GM12878 (cell line): ENCODE data around the gene ETNK2. TPM values are rescaled to one million over a fixed set of nuclear protein-coding genes. Genes with fewer than 3 reads are reported as not detected.

Source experiments
- ATAC-seq: fragments of 200-7000 bp; cut with Tn5 transposase; 3 replicates; pipeline ENCODE4 v1.9.1; 2020; ENCODE audit warnings: mild to moderate bottlenecking, moderate library complexity
- BruUV-seq: library from RNA; stranded (reverse); fragments of 400-500 nt; replicated peaks from 2 replicates; lab custom pipeline; 2021; lab: Mats Ljungman, UMichigan
- CTCF ChIA-PET: fragments of 300-600 bp; sonication (Branson Sonifier 250); formaldehyde crosslinking; extraction: SDS; loops from one replicate; lab custom pipeline; 2021; ENCODE audit warnings: inconsistent platforms; lab: Yijun Ruan, JAX
- POLR2A ChIA-PET: fragments of 350-600 bp; formaldehyde crosslinking; extraction: SDS; loops from one replicate; lab custom pipeline; 2021; ENCODE audit warnings: inconsistent platforms; lab: Charles Lee
- RAD21 ChIA-PET: fragments of 300-600 bp; sonication (Branson Sonifier 250); formaldehyde crosslinking; loops from one replicate; lab custom pipeline; 2023; ENCODE audit warnings: antibody characterized with exemption; ENCODE audit not compliant: unreplicated experiment; lab: Charles Lee
- SMC1A ChIA-PET: fragments of 300-600 bp; sonication (Branson Sonifier 250); formaldehyde crosslinking; loops from one replicate; lab custom pipeline; 2023; ENCODE audit not compliant: unreplicated experiment, uncharacterized antibody; lab: Charles Lee
- DNase-seq: peaks from one replicate; pipeline ENCODE4 v3.0.0-alpha.2; 2011; ENCODE audit warnings: low read depth, low spot score
- FAIRE-seq: peaks from 3 replicates; lab custom pipeline; 2011; peaks lifted over from hg19 to GRCh38; lab: Jason Lieb, UNC
- H2AFZ ChIP-seq: 2 replicates; pipeline ENCODE4 v1.6.0; 2011; ENCODE audit warnings: low read depth, low read length, control low read depth; ENCODE audit not compliant: control insufficient read depth
- H3K27ac ChIP-seq: 2 replicates; pipeline ENCODE4 v1.5.1; 2011; ENCODE audit warnings: control low read depth; ENCODE audit not compliant: control insufficient read depth, insufficient read depth
- H3K27me3 ChIP-seq, 2 experiments: replicated peaks in 1 of 2; 2 replicates each; pipeline versions ENCODE4 v1.6.0 to v1.6.1; 2011; ENCODE audit warnings: low read length in 1 of 2; ENCODE audit not compliant: control insufficient read depth in 2 of 2, insufficient read depth in 2 of 2
- H3K36me3 ChIP-seq, 2 experiments: 2 replicates each; pipeline ENCODE4 v1.5.1; 2011; ENCODE audit warnings: low read length in 1 of 2; ENCODE audit not compliant: control insufficient read depth in 2 of 2, insufficient read depth in 2 of 2
- H3K4me1 ChIP-seq: 2 replicates; pipeline ENCODE4 v1.6.1; 2011; ENCODE audit warnings: mild to moderate bottlenecking, low read length, moderate library complexity, mixed read lengths; ENCODE audit not compliant: control insufficient read depth, insufficient read depth
- H3K4me2 ChIP-seq: 2 replicates; pipeline ENCODE4 v1.6.0; 2011; ENCODE audit warnings: control low read depth; ENCODE audit not compliant: control insufficient read depth, insufficient read depth
- H3K4me3 ChIP-seq: fragments of 200-600 bp; sonication (generic); 2 replicates; pipeline ENCODE4 v1.5.1; 2016
- H3K79me2 ChIP-seq: 2 replicates; pipeline ENCODE4 v1.6.0; 2011; ENCODE audit warnings: low read length; ENCODE audit not compliant: control insufficient read depth, insufficient read depth
- H3K9ac ChIP-seq: 2 replicates; pipeline ENCODE4 v1.8.0; 2011; ENCODE audit warnings: low read length, control low read depth, mixed read lengths; ENCODE audit not compliant: control insufficient read depth, insufficient read depth
- H3K9me3 ChIP-seq: replicated peaks from 3 replicates; pipeline ENCODE4 v1.5.1; 2011; ENCODE audit warnings: mild to moderate bottlenecking, low read length; ENCODE audit not compliant: control insufficient read depth, insufficient read depth
- H4K20me1 ChIP-seq: 2 replicates; pipeline ENCODE4 v1.6.0; 2011; ENCODE audit not compliant: control insufficient read depth, insufficient read depth
- CREB1 ChIP-seq: IDR thresholded peaks from 2 replicates; pipeline ENCODE4 v1.6.1; 2012; ENCODE audit warnings: low read depth, mild to moderate bottlenecking, inconsistent platforms
- EZH2 ChIP-seq: IDR thresholded peaks from 2 replicates; pipeline ENCODE4 v1.6.1; 2012; ENCODE audit warnings: low read depth, mild to moderate bottlenecking, control low read depth, inconsistent platforms, low read length, borderline replicate concordance; ENCODE audit not compliant: control insufficient read depth
- HDAC6 ChIP-seq: fragments of 200-600 bp; sonication (generic); IDR thresholded peaks from one replicate; pipeline ENCODE4 v1.8.0; 2017; ENCODE audit warnings: antibody characterized with exemption; ENCODE audit not compliant: unreplicated experiment
- IKZF2 ChIP-seq, 2 experiments: fragments of 450-650 bp; IDR thresholded peaks; 2 replicates each; pipeline ENCODE4 v1.6.1; 2017; ENCODE audit warnings: mild to moderate bottlenecking in 2 of 2, moderate library complexity in 2 of 2
- NR2C1 ChIP-seq: fragments of 450-650 bp; IDR thresholded peaks from 2 replicates; pipeline ENCODE4 v1.6.1; 2017; ENCODE audit warnings: antibody characterized with exemption, mild to moderate bottlenecking, moderate library complexity
- PBX3 ChIP-seq: IDR thresholded peaks from 2 replicates; pipeline ENCODE4 v1.6.1; 2011; ENCODE audit warnings: mild to moderate bottlenecking, low read depth, low read length, moderate library complexity; ENCODE audit not compliant: insufficient replicate concordance
- POU2F2 ChIP-seq: IDR thresholded peaks from 3 replicates; pipeline ENCODE4 v1.6.1; 2011; ENCODE audit warnings: low read depth, mild to moderate bottlenecking, low read length, borderline replicate concordance
- RB1 ChIP-seq: fragments of 450-650 bp; formaldehyde crosslinking; IDR thresholded peaks from 2 replicates; pipeline ENCODE4 v1.6.1; 2017; ENCODE audit warnings: mild to moderate bottlenecking, borderline replicate concordance
- SKIL ChIP-seq: fragments of 450-650 bp; IDR thresholded peaks from 2 replicates; pipeline ENCODE4 v1.6.1; 2017; ENCODE audit warnings: mild to moderate bottlenecking, low read depth, inconsistent platforms; ENCODE audit not compliant: poor library complexity, severe bottlenecking
- SMARCA5 ChIP-seq: fragments of 450-650 bp; IDR thresholded peaks from 2 replicates; pipeline ENCODE4 v1.6.1; 2017; ENCODE audit warnings: mild to moderate bottlenecking
- SP1 ChIP-seq: IDR thresholded peaks from one replicate; pipeline ENCODE4 v1.6.1; 2011; ENCODE audit warnings: low read depth, low read length
- ZNF217 ChIP-seq: fragments of 450-650 bp; IDR thresholded peaks from 2 replicates; pipeline ENCODE4 v1.6.1; 2017; ENCODE audit warnings: antibody characterized with exemption, mild to moderate bottlenecking
- WGBS: methylation state at CpG from one replicate; pipeline ENCODE4 v1.1.6; 2016; ENCODE audit warnings: low lambda C conversion rate; ENCODE audit not compliant: insufficient replicate concordance, insufficient coverage; ENCODE audit errors: missing lambda C conversion rate; 5-methylcytosine and 5-hydroxymethylcytosine counted together
- in situ Hi-C: fragments of 300-500 bp; cut with MboI; formaldehyde crosslinking; loops from 9 replicates; pipeline ENCODE4 v1.14.3; 2018; ENCODE audit warnings: mixed read lengths
- intact Hi-C: fragments of 100-400 bp; cut with micrococcal nuclease; formaldehyde crosslinking; loops from one replicate; pipeline ENCODE4 v1.14.2; 2022; ENCODE audit not compliant: unreplicated experiment
- polyA plus RNA-seq, 11 experiments: library from polyadenylated mRNA; depleted of rRNA in 4 of 11; unstranded in 6 of 11; stranded (reverse) in 5 of 11; fragments of >200 nt; fragmentation: Nextera tagmentation in 4 of 11; fragmentation: Illumina TruSeq in 1 of 11; extraction: Ambion mirVana in 4 of 11; extraction: Trizol in 1 of 11; gene quantifications; 1 replicate in 1 of 11; 2 replicates in 10 of 11; pipeline versions ENCODE4 v1.2.1 to v1.2.3, GENCODE V29; 2011 to 2016; ENCODE audit warnings: inconsistent platforms in 2 of 11, missing spikeins in 2 of 11, low read depth in 1 of 11
- total RNA-seq, 4 experiments: library from RNA; depleted of rRNA in 3 of 4; stranded (reverse); fragments of >200 nt in 3 of 4; fragmentation: Illumina TruSeq in 1 of 4; extraction: Trizol in 1 of 4; gene quantifications; 2 replicates each; pipeline versions ENCODE4 v1.2.1 to v1.2.3, GENCODE V29; 2013 to 2021
- TF ChIP-seq, protein P1 (sequence below), 3 experiments: IDR thresholded peaks in 2 of 3; conservative IDR thresholded peaks in 1 of 3; 2 replicates each; pipeline ENCODE4 v1.5.1; 2011; ENCODE audit warnings: low read depth in 3 of 3, low read length in 3 of 3, mild to moderate bottlenecking in 3 of 3, control low read depth in 2 of 3, moderate library complexity in 2 of 3, inconsistent platforms in 1 of 3, mixed read lengths in 1 of 3; ENCODE audit not compliant: control insufficient read depth in 2 of 3, insufficient read depth in 1 of 3; ENCODE audit errors: extremely low read depth in 1 of 3

Gene ETNK2
- total and polyA plus RNA-seq, 10 of the 15 experiments (the other 5 are each of a cell fraction or from before 2014, with no cell fraction given) = 0.14 TPM; not detected in 9

DNA sequence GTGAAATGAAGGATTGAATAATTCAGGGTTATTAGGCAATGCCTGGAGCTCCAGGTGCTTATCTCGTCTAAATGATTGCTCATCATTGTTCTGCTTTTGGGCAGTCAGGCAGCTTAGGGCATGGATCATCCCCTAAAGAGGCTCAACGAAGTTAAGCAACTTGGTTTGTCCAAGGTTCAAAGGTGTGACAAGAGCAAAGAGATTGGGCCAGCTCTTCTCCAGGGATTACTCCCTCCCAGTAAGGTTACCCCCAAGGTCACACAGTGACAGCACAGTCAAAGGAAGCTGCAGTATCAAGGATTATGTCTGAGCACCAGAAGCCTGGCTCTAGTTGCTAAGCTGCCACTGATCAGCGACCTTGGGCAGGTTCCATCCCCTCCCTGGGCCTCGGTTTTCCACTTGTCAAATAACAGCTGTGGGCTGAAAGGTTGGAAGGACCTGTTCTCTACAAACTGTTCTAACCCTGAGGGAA, 6.8 kb downstream of the ETNK2 start:
- intact Hi-C loops = no loop called here

More for the DNA sequence above, 6.8 kb downstream of the ETNK2 start:
- ATAC-seq (no peak), DNase-seq (no peak), FAIRE-seq (no peak)
- Histone ChIP-seq H3K79me2 (no peaks in the 10 kb centered on the region), H3K4me3 (no peak overlapping the region), H3K27me3 (peaks cover 3 to 4% of the 10 kb centered on the region in 2 experiments; a peak in 3 of 4 replicates), H3K9ac (no peak overlapping the region), H3K4me1 (no peaks in the 10 kb centered on the region), H2AFZ (no peak overlapping the region), H3K9me3 (no peaks in the 10 kb centered on the region), H4K20me1 (no peaks in the 10 kb centered on the region)
- BruUV-seq = no TSS peak
- ChIA-PET RAD21 (no interaction called here), SMC1A (interaction anchor here (0.7 to 1.2 kb wide), 2 partner anchors 11 to 17 kb away, joined by 3 to 4 read pairs; no protein-coding TSS in a partner anchor), POLR2A (no interaction called here)
- WGBS = 0% methylated on average over 4 of the region's 4 CpGs
- in situ Hi-C loops = no loop called here
- TF ChIP-seq SP1 (no peak), POU2F2 (no peak), EZH2 (no peak), PBX3 (no peak), IKZF2 (IDR thresholded peaks at IDR 0.05) (no peak), RB1 (no peak), ZNF217 (no peak), CREB1 (no peak), NR2C1 (no peak), SKIL (no peak), SMARCA5 (no peak), HDAC6 (no peak)
- TF ChIP-seq, protein P1, sequence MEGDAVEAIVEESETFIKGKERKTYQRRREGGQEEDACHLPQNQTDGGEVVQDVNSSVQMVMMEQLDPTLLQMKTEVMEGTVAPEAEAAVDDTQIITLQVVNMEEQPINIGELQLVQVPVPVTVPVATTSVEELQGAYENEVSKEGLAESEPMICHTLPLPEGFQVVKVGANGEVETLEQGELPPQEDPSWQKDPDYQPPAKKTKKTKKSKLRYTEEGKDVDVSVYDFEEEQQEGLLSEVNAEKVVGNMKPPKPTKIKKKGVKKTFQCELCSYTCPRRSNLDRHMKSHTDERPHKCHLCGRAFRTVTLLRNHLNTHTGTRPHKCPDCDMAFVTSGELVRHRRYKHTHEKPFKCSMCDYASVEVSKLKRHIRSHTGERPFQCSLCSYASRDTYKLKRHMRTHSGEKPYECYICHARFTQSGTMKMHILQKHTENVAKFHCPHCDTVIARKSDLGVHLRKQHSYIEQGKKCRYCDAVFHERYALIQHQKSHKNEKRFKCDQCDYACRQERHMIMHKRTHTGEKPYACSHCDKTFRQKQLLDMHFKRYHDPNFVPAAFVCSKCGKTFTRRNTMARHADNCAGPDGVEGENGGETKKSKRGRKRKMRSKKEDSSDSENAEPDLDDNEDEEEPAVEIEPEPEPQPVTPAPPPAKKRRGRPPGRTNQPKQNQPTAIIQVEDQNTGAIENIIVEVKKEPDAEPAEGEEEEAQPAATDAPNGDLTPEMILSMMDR (IDR thresholded peaks at IDR 0.05 in 2 of 3, conservative IDR thresholded peaks at IDR 0.05 in 1 of 3; ENCODE audit: control insufficient read depth in 2 of 3, extremely low read depth in 1 of 3, insufficient read depth in 1 of 3, low read depth in 3 of 3, low read length in 3 of 3) = no peak
- TF ChIP-seq, all 136 proteins: peak for 0
- CTCF ChIA-PET = interaction anchor here (0.7 to 1.8 kb wide), 4 partner anchors 16 to 198 kb away, joined by 3 to 5 read pairs (median 3); no protein-coding TSS in a partner anchor
- H3K36me3 ChIP-seq = no peaks in the 10 kb centered on the region
- H3K4me2 ChIP-seq = no peak overlapping the region
- no peak overlapping the region for H3K27ac ChIP-seq
